ENCODE data around the gene RYR1.

Gene RYR1

GRCh38 chr19:38506723-38507550 is 73.4 kb downstream of the RYR1 start:
- Mint-ChIP-seq H3K27ac (no peak overlapping the region), H3K4me3 (no peak overlapping the region), H3K36me3 (ENCODE audit: low read depth) (peaks cover 28% of the 10 kb centered on the region), H3K9me3 (peaks cover 3% of the 10 kb centered on the region), H3K27me3 (ENCODE audit: low read depth, poor library complexity) (peaks cover 13% of the 10 kb centered on the region), H3K4me1 (peaks cover 5% of the 10 kb centered on the region)
- TF ChIP-seq CTCF (IDR thresholded peaks at IDR 0.05), result no peak
- DNase-seq, result peak; percentile 86

- no peak for DNase-seq
- Mint-ChIP-seq H3K27me3 (ENCODE audit: low read depth, poor library complexity) (peaks cover 13% of the 10 kb centered on the region), H3K9me3 (peaks cover 3% of the 10 kb centered on the region), H3K4me3 (no peak overlapping the region), H3K4me1 (peaks cover 5% of the 10 kb centered on the region), H3K36me3 (ENCODE audit: low read depth) (peaks cover 26% of the 10 kb centered on the region), H3K27ac (no peak overlapping the region)
- TF ChIP-seq CTCF (IDR thresholded peaks at IDR 0.05), result no peak
Observed at GRCh38 chr19:38507551-38508127, 74.1 kb downstream of the RYR1 start.

GRCh38 chr19:38508507-38508906 is 75.0 kb downstream of the RYR1 start:
- no peak overlapping the region for H3K4me3 Mint-ChIP-seq
- peaks cover 5% of the 10 kb centered on the region for H3K4me1 Mint-ChIP-seq
- peaks cover 13% of the 10 kb centered on the region for H3K27me3 Mint-ChIP-seq (ENCODE audit: low read depth, poor library complexity)
- no peak for DNase-seq
- peaks cover 19% of the 10 kb centered on the region for H3K36me3 Mint-ChIP-seq (ENCODE audit: low read depth)
- H3K9me3 Mint-ChIP-seq, result peaks cover 3% of the 10 kb centered on the region
- H3K27ac Mint-ChIP-seq, result no peak overlapping the region
- no peak for TF ChIP-seq CTCF (IDR thresholded peaks at IDR 0.05)

GRCh38 chr19:38509027-38509426 is 75.5 kb downstream of the RYR1 start:
- Mint-ChIP-seq H3K4me3 (no peak overlapping the region), H3K27ac (no peak overlapping the region), H3K36me3 (ENCODE audit: low read depth) (peaks cover 14% of the 10 kb centered on the region), H3K27me3 (ENCODE audit: low read depth, poor library complexity) (peaks cover 13% of the 10 kb centered on the region), H3K4me1 (peaks cover 5% of the 10 kb centered on the region), H3K9me3 (peaks cover 1% of the 10 kb centered on the region)
- no peak for DNase-seq
- no peak for TF ChIP-seq CTCF (IDR thresholded peaks at IDR 0.05)

GRCh38 chr19:38511074-38511708 is 77.7 kb downstream of the RYR1 start:
- H3K9me3 Mint-ChIP-seq, result no peaks in the 10 kb centered on the region
- H3K27me3 Mint-ChIP-seq (ENCODE audit: low read depth, poor library complexity), result peaks cover 9% of the 10 kb centered on the region
- no peak overlapping the region for H3K4me3 Mint-ChIP-seq
- no peak overlapping the region for H3K27ac Mint-ChIP-seq
- H3K36me3 Mint-ChIP-seq (ENCODE audit: low read depth), result no peaks in the 10 kb centered on the region
- DNase-seq, result no peak
- no peak for TF ChIP-seq CTCF (IDR thresholded peaks at IDR 0.05)
- H3K4me1 Mint-ChIP-seq, result peaks cover 5% of the 10 kb centered on the region

All from nephron progenitor cell (in vitro differentiated cells).